ENCODE results near the gene REG1B.
"Not testable (repeated sequence)": the region's sequence is repeated elsewhere in the genome, so short reads cannot be mapped to it uniquely, and the experiment has no call there.

The REG1B gene

DNA sequence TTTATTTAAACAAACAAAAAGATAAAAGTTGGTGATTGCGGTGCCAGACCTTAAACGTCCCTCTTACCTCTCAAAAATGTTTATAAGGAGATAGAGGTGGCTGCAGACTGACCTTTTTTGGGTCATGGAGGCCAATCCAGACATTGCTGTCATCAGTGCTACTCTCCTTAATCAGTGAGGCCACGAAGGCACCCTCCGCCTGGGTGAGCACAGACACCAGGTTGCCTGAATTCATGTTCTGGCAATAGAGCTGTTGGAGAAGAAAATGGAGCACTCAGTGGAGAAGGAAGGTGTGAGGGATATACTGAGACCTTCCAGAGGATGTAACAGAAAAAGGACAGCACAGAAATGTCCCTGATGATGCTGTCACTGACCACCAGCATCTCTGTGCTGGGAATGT, 1.5 kb downstream of the REG1B start:
- H3K27me3 ChIP-seq (ENCODE audit: control insufficient read depth in 1 of 2, insufficient read depth in 2 of 2, low read length in 2 of 2) = no peaks in the 10 kb centered on the region
- H3K4me3 ChIP-seq (ENCODE audit: low read depth in 1 of 2, low read length in 2 of 2) = no peak overlapping the region
- H3K36me3 ChIP-seq (ENCODE audit: control insufficient read depth in 1 of 2, insufficient read depth in 2 of 2, low read length in 2 of 2) = no peaks in the 10 kb centered on the region
- H3K27ac ChIP-seq (ENCODE audit: low read depth, low read length) = no peak overlapping the region
- no peak overlapping the region for H3K9ac ChIP-seq (ENCODE audit: low read depth in 1 of 2, low read length in 2 of 2)
- H3K9me3 ChIP-seq (ENCODE audit: control insufficient read depth in 1 of 2, low read length in 2 of 2) = no peaks in the 10 kb centered on the region
- peaks cover 21 to 22% of the 10 kb centered on the region in 2 donors for H3K4me1 ChIP-seq (ENCODE audit: control insufficient read depth in 1 of 2, insufficient read depth in 2 of 2, low read length in 2 of 2)

- H3K4me3 ChIP-seq (ENCODE audit: low read depth in 1 of 2, low read length in 2 of 2) = no peak overlapping the region
- no peaks in the 10 kb centered on the region for H3K9me3 ChIP-seq (ENCODE audit: control insufficient read depth in 1 of 2, low read length in 2 of 2)
- no peak overlapping the region for H3K9ac ChIP-seq (ENCODE audit: low read depth in 1 of 2, low read length in 2 of 2)
- no peaks in the 10 kb centered on the region for H3K27me3 ChIP-seq (ENCODE audit: control insufficient read depth in 1 of 2, insufficient read depth in 2 of 2, low read length in 2 of 2)
- H3K36me3 ChIP-seq (ENCODE audit: control insufficient read depth in 1 of 2, insufficient read depth in 2 of 2, low read length in 2 of 2) = no peaks in the 10 kb centered on the region
- no peak overlapping the region for H3K27ac ChIP-seq (ENCODE audit: low read depth, low read length)
- H3K4me1 ChIP-seq (ENCODE audit: control insufficient read depth in 1 of 2, insufficient read depth in 2 of 2, low read length in 2 of 2) = peaks cover 14 to 17% of the 10 kb centered on the region in 2 donors
Measured at GRCh38 chr2:79085382-79085781, 2.4 kb downstream of the REG1B start.

DNA sequence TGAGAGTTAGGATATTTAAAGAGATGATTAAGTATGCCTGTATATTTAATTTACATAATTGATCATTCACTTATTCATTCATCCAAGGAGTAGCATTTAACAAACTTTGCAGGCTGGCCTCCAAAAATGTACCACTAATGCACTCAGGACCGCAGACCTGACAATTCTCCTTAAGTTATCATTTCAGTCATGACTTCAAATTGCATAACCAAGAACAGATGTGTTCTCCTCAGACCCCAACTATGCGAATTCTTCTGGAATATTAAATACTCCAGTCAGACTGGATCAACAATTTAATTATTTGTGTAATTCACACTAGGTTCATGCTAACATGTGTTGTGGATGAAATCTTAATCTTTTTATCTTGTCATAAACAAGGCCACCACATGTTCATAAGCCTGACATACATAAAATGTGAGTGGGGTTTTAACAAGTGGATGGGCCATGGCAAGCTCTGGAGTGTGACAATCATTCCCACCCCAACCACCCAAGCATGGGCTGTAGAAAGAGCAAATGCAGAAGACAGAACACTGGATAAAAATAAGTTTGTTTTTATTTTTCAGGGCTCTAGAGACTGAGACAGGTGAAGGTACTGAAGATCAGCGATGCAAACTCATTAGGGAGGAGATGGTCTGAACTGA, 3.2 kb downstream of the REG1B start:
- Histone ChIP-seq H3K9ac (ENCODE audit: low read depth in 1 of 2, low read length in 2 of 2) (no peak overlapping the region), H3K36me3 (ENCODE audit: control insufficient read depth in 1 of 2, insufficient read depth in 2 of 2, low read length in 2 of 2) (no peaks in the 10 kb centered on the region), H3K27ac (ENCODE audit: low read depth, low read length) (no peak overlapping the region), H3K9me3 (ENCODE audit: control insufficient read depth in 1 of 2, low read length in 2 of 2) (no peaks in the 10 kb centered on the region), H3K27me3 (ENCODE audit: control insufficient read depth in 1 of 2, insufficient read depth in 2 of 2, low read length in 2 of 2) (no peaks in the 10 kb centered on the region), H3K4me1 (ENCODE audit: control insufficient read depth in 1 of 2, insufficient read depth in 2 of 2, low read length in 2 of 2) (peaks cover 11 to 17% of the 10 kb centered on the region in 2 donors), H3K4me3 (ENCODE audit: low read depth in 1 of 2, low read length in 2 of 2) (no peak overlapping the region)

DNA sequence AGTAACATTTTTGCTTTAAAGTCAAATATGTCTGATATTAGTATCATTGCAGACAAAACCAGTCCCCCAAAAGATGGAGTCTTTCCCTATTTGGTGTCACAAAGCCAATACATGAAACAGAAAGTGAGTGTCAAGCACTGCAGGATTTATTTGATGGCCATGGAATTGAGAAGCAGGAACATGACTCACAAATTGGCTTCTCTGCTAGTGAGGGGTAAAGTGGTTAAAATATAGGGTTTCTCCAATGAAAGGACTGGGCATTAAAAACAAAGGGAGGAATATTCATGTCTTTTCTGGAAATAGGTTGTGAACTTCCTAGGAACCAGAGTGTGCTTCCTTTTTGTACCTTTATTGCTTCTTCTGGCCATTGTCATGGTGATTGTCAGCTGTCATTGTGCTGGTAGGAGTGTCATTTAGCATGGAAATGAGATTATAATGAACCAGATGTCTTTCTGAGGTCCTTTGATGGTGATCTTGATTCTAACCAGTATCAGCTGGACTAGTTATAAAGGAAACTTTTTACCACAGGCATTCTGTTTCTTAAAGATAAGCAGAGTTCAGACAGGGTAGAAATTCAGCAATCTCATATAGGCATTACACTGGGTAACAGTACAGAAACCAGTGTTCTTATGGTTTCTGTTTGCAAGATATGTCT, 4.1 kb downstream of the REG1B start:
- Histone ChIP-seq H3K4me1 (ENCODE audit: control insufficient read depth in 1 of 2, insufficient read depth in 2 of 2, low read length in 2 of 2) (peaks cover 11 to 17% of the 10 kb centered on the region in 2 donors), H3K4me3 (ENCODE audit: low read depth in 1 of 2, low read length in 2 of 2) (no peak overlapping the region), H3K27ac (ENCODE audit: low read depth, low read length) (no peak overlapping the region), H3K27me3 (ENCODE audit: control insufficient read depth in 1 of 2, insufficient read depth in 2 of 2, low read length in 2 of 2) (no peaks in the 10 kb centered on the region), H3K9ac (ENCODE audit: low read depth in 1 of 2, low read length in 2 of 2) (no peak overlapping the region), H3K9me3 (ENCODE audit: control insufficient read depth in 1 of 2, low read length in 2 of 2) (no peaks in the 10 kb centered on the region), H3K36me3 (ENCODE audit: control insufficient read depth in 1 of 2, insufficient read depth in 2 of 2, low read length in 2 of 2) (no peaks in the 10 kb centered on the region)

DNA sequence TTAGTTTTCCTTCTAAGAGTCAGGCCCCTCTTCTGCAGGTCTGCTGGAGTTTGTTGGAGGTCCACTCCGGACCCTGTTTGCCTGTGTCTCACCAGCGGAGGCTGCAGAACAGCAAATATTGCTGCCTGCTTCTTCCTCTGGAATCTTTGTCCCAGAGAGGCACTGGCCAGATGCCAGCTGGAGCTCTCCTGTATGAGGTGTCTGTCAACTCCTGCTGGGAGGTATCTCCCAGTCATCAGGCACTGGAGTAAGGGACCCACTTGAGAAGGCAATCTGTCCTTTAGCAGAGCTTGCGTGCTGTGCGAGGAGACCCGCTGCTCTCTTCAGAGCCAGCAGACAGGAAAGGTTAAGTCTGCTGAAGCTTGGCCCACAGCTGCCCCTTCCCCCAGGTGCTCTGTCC, 4.8 kb downstream of the REG1B start:
- no peaks in the 10 kb centered on the region for H3K36me3 ChIP-seq (ENCODE audit: control insufficient read depth in 1 of 2, insufficient read depth in 2 of 2, low read length in 2 of 2)
- no peaks in the 10 kb centered on the region for H3K9me3 ChIP-seq (ENCODE audit: control insufficient read depth in 1 of 2, low read length in 2 of 2)

GRCh38 chr2:79071078-79071477, 16.7 kb downstream of the REG1B start:
- Histone ChIP-seq H3K9ac (ENCODE audit: low read depth in 1 of 2, low read length in 2 of 2) (no peak overlapping the region), H3K4me1 (ENCODE audit: control insufficient read depth in 1 of 2, insufficient read depth in 2 of 2, low read length in 2 of 2) (peaks cover 6 to 21% of the 10 kb centered on the region in 2 donors), H3K36me3 (ENCODE audit: control insufficient read depth in 1 of 2, insufficient read depth in 2 of 2, low read length in 2 of 2) (no peaks in the 10 kb centered on the region), H3K27ac (ENCODE audit: low read depth, low read length) (no peak overlapping the region), H3K27me3 (ENCODE audit: control insufficient read depth in 1 of 2, insufficient read depth in 2 of 2, low read length in 2 of 2) (no peaks in the 10 kb centered on the region), H3K4me3 (ENCODE audit: low read depth in 1 of 2, low read length in 2 of 2) (no peak overlapping the region), H3K9me3 (ENCODE audit: control insufficient read depth in 1 of 2, low read length in 2 of 2) (no peaks in the 10 kb centered on the region)

More for the DNA sequence above, 4.8 kb downstream of the REG1B start:
- H3K9ac ChIP-seq (ENCODE audit: low read depth in 1 of 2, low read length in 2 of 2) = no peak overlapping the region
- H3K27ac ChIP-seq (ENCODE audit: low read depth, low read length) = no peak overlapping the region
- peaks cover 9 to 13% of the 10 kb centered on the region in 2 donors for H3K4me1 ChIP-seq (ENCODE audit: control insufficient read depth in 1 of 2, insufficient read depth in 2 of 2, low read length in 2 of 2)
- no peak overlapping the region for H3K4me3 ChIP-seq (ENCODE audit: low read depth in 1 of 2, low read length in 2 of 2)
- no peaks in the 10 kb centered on the region for H3K27me3 ChIP-seq (ENCODE audit: control insufficient read depth in 1 of 2, insufficient read depth in 2 of 2, low read length in 2 of 2)

DNA sequence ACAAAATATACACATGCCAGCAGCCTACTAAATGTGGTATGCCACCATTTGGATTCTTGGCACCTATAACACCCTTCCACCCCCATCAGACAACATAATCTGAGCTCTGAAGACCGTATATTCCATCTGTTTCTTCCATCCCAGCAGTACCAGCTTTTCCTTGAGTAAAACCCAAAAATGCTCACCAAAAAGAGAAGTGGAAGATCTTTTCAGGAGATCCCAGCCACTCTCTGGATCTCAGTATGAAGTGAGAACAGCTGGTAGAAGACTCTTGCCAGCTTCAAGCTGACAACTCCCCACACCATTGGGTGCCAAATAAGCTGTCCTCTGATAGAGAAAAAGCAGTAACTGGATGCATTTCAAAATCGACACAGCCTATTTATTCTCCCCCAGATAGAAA, 22.6 kb downstream of the REG1B start:
- Histone ChIP-seq H3K27ac (ENCODE audit: low read depth, low read length) (no peak overlapping the region), H3K36me3 (ENCODE audit: control insufficient read depth in 1 of 2, insufficient read depth in 2 of 2, low read length in 2 of 2) (no peaks in the 10 kb centered on the region), H3K27me3 (ENCODE audit: control insufficient read depth in 1 of 2, insufficient read depth in 2 of 2, low read length in 2 of 2) (no peaks in the 10 kb centered on the region), H3K4me1 (ENCODE audit: control insufficient read depth in 1 of 2, insufficient read depth in 2 of 2, low read length in 2 of 2) (peaks cover 4 to 11% of the 10 kb centered on the region in 2 donors), H3K4me3 (ENCODE audit: low read depth in 1 of 2, low read length in 2 of 2) (no peak overlapping the region), H3K9me3 (ENCODE audit: control insufficient read depth in 1 of 2, low read length in 2 of 2) (no peaks in the 10 kb centered on the region), H3K9ac (ENCODE audit: low read depth in 1 of 2, low read length in 2 of 2) (no peak overlapping the region)

GRCh38 chr2:79054769-79055168, 33.0 kb downstream of the REG1B start:
- not testable (repeated sequence) for H3K27ac ChIP-seq (ENCODE audit: low read depth, low read length); H3K27me3 ChIP-seq (ENCODE audit: control insufficient read depth in 1 of 2, insufficient read depth in 2 of 2, low read length in 2 of 2); H3K9me3 ChIP-seq (ENCODE audit: control insufficient read depth in 1 of 2, low read length in 2 of 2); H3K9ac ChIP-seq (ENCODE audit: low read depth in 1 of 2, low read length in 2 of 2); H3K4me1 ChIP-seq (ENCODE audit: control insufficient read depth in 1 of 2, insufficient read depth in 2 of 2, low read length in 2 of 2); H3K36me3 ChIP-seq (ENCODE audit: control insufficient read depth in 1 of 2, insufficient read depth in 2 of 2, low read length in 2 of 2); H3K4me3 ChIP-seq (ENCODE audit: low read depth in 1 of 2, low read length in 2 of 2)

GRCh38 chr2:79053486-79053885, 34.3 kb downstream of the REG1B start:
- not testable (repeated sequence) for H3K36me3 ChIP-seq (ENCODE audit: control insufficient read depth in 1 of 2, insufficient read depth in 2 of 2, low read length in 2 of 2); H3K27ac ChIP-seq (ENCODE audit: low read depth, low read length); H3K27me3 ChIP-seq (ENCODE audit: control insufficient read depth in 1 of 2, insufficient read depth in 2 of 2, low read length in 2 of 2); H3K9me3 ChIP-seq (ENCODE audit: control insufficient read depth in 1 of 2, low read length in 2 of 2); H3K9ac ChIP-seq (ENCODE audit: low read depth in 1 of 2, low read length in 2 of 2); H3K4me3 ChIP-seq (ENCODE audit: low read depth in 1 of 2, low read length in 2 of 2); H3K4me1 ChIP-seq (ENCODE audit: control insufficient read depth in 1 of 2, insufficient read depth in 2 of 2, low read length in 2 of 2)

GRCh38 chr2:79041032-79041448, 46.8 kb downstream of the REG1B start:
- H3K4me1 ChIP-seq (ENCODE audit: control insufficient read depth in 1 of 2, insufficient read depth in 2 of 2, low read length in 2 of 2) = peaks cover 5% of the 10 kb centered on the region in 2 donors
- no peaks in the 10 kb centered on the region for H3K27me3 ChIP-seq (ENCODE audit: control insufficient read depth in 1 of 2, insufficient read depth in 2 of 2, low read length in 2 of 2)
- no peaks in the 10 kb centered on the region for H3K36me3 ChIP-seq (ENCODE audit: control insufficient read depth in 1 of 2, insufficient read depth in 2 of 2, low read length in 2 of 2)
- H3K9me3 ChIP-seq (ENCODE audit: control insufficient read depth in 1 of 2, low read length in 2 of 2) = no peaks in the 10 kb centered on the region
- H3K27ac ChIP-seq (ENCODE audit: low read depth, low read length) = no peak overlapping the region
- no peak overlapping the region for H3K4me3 ChIP-seq (ENCODE audit: low read depth in 1 of 2, low read length in 2 of 2)
- H3K9ac ChIP-seq (ENCODE audit: low read depth in 1 of 2, low read length in 2 of 2) = no peak overlapping the region

Measured in duodenal mucosa (tissue), 2 donors.